ENCODE data around the gene ACTC1.

DNA sequence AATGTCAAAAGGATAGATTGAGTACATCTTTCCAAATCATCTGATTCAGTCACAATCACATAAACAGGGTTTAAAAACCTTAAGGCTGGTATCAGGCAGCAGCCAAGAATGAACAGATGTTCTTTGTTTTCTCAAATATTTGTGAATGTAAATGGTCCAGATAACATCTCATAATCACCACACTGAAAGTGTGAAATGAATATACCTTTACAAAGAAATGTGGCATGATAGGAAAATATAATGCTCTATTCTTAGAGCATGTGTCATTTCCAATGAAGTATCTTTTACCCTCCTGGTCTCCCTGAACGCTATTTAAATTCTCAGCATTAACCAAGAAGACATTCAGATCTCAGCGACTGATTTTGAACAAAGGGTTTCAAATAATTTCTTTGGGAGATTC, 8.8 kb upstream of the ACTC1 start:
- TF ChIP-seq SMC3 (conservative IDR thresholded peaks at IDR 0.05; ENCODE audit: poor library complexity) (no peak), POLR2AphosphoS5 (IDR thresholded peaks at IDR 0.05) (no peak)
- TF ChIP-seq, protein P1, sequence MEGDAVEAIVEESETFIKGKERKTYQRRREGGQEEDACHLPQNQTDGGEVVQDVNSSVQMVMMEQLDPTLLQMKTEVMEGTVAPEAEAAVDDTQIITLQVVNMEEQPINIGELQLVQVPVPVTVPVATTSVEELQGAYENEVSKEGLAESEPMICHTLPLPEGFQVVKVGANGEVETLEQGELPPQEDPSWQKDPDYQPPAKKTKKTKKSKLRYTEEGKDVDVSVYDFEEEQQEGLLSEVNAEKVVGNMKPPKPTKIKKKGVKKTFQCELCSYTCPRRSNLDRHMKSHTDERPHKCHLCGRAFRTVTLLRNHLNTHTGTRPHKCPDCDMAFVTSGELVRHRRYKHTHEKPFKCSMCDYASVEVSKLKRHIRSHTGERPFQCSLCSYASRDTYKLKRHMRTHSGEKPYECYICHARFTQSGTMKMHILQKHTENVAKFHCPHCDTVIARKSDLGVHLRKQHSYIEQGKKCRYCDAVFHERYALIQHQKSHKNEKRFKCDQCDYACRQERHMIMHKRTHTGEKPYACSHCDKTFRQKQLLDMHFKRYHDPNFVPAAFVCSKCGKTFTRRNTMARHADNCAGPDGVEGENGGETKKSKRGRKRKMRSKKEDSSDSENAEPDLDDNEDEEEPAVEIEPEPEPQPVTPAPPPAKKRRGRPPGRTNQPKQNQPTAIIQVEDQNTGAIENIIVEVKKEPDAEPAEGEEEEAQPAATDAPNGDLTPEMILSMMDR (IDR thresholded peaks at IDR 0.05; ENCODE audit: poor library complexity, severe bottlenecking), result no peak
